Fibroblast of villous mesenchyme (primary cell): ENCODE measurements around the gene SEMA5A. TPM values are rescaled to one million over a fixed set of nuclear protein-coding genes. Genes with fewer than 3 reads are reported as not detected.

Source experiments
- DNase-seq: peaks from one replicate; pipeline ENCODE4 v3.0.0-alpha.2; 2010; ENCODE audit warnings: low read depth
- H3K4me3 ChIP-seq: 2 replicates; pipeline ENCODE4 v1.5.1; 2011; ENCODE audit warnings: low read depth, mild to moderate bottlenecking, low read length
- CTCF ChIP-seq: IDR thresholded peaks from 2 replicates; pipeline ENCODE4 v1.5.1; 2012; ENCODE audit warnings: low read depth, mild to moderate bottlenecking, low read length; ENCODE audit not compliant: insufficient read depth
- total RNA-seq: library from RNA; depleted of rRNA; stranded (reverse); fragments of >200 nt; gene quantifications from 2 replicates; pipeline ENCODE4 v1.2.3, GENCODE V29; 2012

Gene SEMA5A
- total RNA-seq, 1 donor, result 72.5 TPM

- DNase-seq, result no peak
- H3K4me3 ChIP-seq, result no peak overlapping the region
- TF ChIP-seq CTCF, result no peak
Observed at GRCh38 chr5:9441610-9442009, 104.3 kb downstream of the SEMA5A start.

DNA sequence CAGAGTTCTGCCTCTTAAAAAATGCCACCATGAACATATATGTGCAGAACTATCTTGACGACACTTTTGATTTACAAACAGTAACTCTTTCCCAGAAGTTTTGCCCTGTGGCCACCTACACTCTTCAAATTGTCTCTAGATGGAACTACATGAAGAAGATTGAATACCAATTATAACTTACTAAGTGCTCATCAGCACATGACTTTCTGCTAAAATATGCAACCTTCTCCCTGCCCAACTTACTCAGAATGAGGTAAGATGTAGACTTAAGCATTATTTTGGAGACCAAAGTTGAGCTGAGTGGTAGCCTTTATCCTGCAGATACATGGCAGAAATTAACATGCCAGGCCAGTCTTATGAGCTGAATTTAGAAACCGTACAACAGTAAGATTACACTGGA, 105.4 kb downstream of the SEMA5A start:
- H3K4me3 ChIP-seq, result no peak overlapping the region
- DNase-seq, result peak; percentile 30
- no peak for TF ChIP-seq CTCF

DNA sequence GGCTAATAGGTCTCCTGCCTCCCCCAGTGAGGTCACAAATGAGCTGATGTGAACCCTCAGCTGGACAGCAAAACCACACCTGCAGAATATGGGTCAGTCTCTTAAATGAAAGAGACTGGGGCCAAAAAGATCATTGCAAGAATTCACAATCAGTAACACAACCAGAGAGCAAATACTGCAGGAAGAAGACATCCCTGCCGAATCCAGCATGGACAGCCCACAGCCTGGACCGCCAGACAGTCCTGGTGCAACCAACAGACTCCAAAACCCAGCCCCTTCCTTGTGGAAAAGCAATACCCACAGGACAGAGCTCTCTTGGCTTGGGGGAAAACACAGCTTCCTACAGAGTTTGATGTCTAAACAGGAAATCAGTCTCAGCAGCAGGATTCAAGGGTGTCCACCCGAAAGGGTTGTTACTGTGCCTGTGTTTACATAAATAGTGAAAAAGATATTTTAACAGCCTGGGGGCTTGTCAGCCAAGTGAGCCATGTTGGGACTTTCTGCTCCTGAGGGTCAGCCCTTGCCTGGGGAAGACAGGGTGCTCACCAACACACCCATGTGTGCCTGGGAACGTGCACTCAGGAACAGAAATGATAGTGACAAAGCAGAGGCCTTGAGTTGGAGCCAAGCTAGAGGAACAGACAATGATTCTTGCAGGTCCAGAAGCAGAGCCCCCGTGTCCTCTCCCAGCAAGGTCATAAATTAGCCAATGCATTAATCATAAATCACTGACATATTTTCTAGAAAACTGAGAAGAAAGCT, 106.2 kb downstream of the SEMA5A start:
- H3K4me3 ChIP-seq, result no peak overlapping the region
- TF ChIP-seq CTCF, result no peak
- peak; percentile 57 for DNase-seq

GRCh38 chr5:9438596-9439354, 107.1 kb downstream of the SEMA5A start:
- no peak for DNase-seq
- TF ChIP-seq CTCF, result no peak
- H3K4me3 ChIP-seq, result no peak overlapping the region

- DNase-seq, result peak; percentile 41
- no peak for TF ChIP-seq CTCF
- H3K4me3 ChIP-seq, result no peak overlapping the region
Observed at GRCh38 chr5:9437741-9438240, 108.1 kb downstream of the SEMA5A start.

GRCh38 chr5:9431496-9432258, 114.2 kb downstream of the SEMA5A start:
- TF ChIP-seq CTCF, result no peak
- H3K4me3 ChIP-seq, result no peak overlapping the region
- DNase-seq, result peak; percentile 94
